HG03575 (cell line): Measurements from ENCODE around the gene APOH.
"Not testable (repeated sequence)": the region's sequence is repeated elsewhere in the genome, so short reads cannot be mapped to it uniquely, and the experiment has no call there.

ENCODE experiments used
- ATAC-seq: cut with Tn5 transposase; IDR thresholded peaks from one replicate; pipeline ENCODE4 v1.9.1; 2021; ENCODE audit not compliant: unreplicated experiment, insufficient number of reproducible peaks, low FRiP score; ENCODE audit errors: extremely low read depth

Gene APOH, protein sequence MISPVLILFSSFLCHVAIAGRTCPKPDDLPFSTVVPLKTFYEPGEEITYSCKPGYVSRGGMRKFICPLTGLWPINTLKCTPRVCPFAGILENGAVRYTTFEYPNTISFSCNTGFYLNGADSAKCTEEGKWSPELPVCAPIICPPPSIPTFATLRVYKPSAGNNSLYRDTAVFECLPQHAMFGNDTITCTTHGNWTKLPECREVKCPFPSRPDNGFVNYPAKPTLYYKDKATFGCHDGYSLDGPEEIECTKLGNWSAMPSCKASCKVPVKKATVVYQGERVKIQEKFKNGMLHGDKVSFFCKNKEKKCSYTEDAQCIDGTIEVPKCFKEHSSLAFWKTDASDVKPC

DNA sequence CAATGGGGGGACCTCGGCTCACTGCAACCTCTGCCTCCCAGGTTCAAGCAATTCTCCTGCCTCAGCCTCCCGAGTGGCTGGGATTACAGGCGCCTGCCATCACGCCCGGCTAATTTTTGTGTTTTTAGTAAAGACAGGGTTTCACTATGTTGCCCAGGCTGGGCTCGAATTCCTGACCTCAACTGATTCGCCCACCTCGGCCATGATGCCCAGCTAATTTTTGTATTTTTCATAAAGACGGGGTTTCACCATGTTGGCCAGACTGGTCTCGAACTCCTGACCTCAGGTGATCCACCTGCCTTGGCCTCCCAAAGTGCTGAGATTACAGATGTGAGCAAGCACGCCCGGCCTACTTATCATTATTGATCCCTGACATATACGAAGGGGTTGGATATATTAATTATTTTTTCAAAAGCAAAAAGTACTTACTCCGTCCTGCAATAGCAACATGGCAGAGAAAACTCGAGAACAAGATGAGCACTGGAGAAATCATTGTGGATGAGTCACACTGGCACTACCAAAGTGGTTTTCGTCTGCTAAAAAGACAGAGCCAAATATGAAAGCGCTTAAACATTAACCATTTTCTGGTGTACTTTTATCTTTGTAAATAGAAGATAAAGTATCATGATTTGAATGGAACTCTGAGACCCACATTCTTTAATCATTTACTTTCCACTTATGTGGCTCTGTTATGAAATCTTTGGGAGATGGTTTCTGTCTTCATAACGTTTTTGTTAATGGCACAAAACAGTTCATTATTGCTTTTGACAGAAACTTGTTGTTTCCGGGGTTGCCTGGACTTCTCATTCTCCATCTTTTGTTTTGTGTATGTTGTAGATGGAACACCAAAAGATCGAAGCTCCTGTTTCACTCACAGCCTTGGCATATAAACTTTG, at the start of gene APOH:
TSS of gene APOH (minus strand) at position 529 of the 896 bp plus-strand sequence. CDS start at position 493, 36 bp downstream.
- no peak for ATAC-seq

DNA sequence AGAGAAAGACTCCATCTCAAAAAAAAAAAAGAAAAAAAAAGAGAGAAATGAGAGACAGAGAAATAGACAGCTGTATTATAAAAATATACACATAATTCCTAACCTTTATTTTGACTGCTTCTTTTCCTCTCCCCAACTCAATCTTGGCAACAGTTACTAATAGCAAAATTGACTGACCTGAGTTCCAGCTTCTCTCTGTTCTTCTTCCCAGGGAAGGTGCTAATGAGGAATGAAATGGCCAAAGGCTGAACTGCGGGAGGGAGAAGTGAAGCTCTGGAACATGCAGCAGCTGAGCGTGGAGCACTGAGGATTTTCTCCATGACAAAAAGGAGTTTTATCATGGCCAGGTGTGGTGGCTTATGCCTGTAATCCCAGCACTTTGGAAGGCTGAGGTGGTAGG, 48.0 kb upstream of the APOH start:
- ATAC-seq = no peak

DNA sequence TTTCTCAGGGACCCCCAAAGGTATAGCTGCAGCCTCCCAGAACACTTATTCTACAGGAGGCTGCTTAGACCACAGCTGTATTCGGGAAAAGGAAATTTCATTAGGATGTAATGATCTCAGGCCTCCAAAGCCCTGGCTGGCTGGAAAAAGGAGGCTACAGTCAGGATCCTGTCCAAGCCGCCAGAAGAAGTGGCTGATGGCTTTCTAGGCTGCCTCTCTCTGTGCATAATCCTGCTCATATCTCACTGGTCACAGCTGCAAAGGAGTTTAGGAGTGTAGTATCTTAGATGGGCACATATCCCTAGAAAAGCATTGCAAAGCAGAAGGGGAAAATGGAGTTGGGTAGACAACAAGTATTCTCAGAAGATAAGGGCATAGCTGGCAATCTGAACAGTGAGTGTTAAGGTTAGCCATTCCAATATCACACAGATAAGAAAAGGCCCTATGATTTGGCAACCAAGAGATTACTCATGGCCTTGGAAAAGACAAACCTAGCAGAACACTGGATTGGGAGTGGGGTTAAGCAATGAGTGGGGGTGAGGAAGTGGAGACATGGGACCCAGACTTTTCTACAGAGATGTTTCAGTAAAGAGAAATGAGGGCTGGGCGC, 47.2 kb upstream of the APOH start:
- no peak for ATAC-seq

DNA sequence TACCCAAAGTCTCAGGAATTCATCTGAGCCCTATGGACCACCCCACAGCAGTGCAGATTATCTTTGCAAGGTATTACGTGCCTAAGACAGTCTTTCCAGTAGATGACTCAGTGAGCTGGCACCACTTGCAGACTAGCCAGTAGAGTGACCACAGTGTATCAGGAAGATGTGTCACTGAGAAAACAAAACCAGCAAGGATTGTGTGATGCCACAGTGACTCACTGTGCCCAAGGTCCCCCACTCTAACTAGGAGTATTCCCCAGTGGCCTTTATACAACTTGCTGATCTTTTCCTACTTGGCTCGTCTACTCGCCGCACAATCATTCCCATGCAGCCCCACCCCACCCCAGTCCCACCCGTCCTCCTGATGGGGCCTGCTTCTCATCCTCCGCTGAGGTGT, 46.4 kb upstream of the APOH start:
- no peak for ATAC-seq

DNA sequence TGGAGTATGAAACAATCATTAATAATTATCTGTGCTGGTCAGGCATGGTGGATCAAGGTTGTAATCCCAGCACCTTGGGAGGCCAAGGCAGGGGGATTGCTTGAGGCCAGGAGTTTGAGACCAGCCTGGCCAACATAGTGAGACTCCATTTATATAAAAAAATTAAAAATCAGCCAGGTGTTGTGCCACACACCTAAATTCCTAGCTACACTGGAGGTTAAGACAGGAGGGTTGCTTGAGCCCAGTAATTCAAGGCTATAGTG, 44.3 kb upstream of the APOH start:
- ATAC-seq = no peak

DNA sequence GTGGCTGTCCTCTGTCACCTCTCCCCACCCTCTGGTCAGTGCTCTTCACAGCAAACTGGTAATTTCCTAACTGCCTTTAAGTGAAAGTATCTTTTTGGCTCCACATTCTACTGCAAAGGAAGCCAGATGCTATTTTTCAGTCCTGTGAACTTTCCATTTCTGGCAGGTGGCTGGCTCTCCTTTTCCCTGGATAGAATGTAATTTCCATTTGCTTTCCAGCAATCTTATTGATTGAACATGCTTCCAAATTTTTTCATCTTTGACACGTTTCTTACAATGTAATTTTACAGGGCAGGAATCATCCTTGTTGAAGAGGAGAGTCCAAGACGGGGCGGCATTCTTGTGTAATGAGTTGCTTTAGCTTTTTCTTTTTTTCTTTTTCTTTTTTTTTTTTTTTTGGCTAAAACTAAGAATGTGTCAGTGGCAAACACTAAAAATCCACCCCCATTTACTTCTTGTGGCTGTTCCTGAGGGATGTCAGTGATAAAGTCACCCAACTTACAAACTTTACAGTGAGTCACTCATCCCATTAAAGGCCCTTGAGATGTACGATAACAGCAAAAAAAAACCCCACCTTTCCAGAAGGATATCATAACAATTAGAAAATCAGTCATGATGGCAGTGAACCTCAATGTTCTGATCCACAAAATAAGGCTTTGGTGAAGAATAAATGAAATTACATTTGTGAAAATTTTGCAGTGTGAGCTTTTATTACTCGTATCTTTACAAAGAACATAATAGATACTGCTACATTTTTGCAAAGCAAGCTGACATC, 43.8 kb upstream of the APOH start:
- no peak for ATAC-seq

DNA sequence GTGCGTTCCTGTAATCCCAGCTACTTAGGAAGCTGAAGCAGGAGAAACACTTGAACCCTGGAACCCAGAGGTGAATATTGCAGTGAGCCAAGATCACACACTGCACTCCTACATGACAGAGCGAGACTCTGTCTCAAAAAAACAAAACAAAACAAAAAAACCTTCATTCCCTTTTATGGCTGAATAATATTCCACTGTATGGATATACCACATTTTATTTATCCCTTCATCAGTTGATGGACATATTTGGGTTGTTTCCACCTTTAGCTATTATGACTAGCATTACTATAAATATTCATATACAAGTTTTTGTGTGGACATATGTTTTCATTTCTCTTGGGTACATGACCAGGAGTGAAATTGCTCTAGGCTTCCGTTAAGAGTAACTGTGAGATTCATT, 42.3 kb upstream of the APOH start:
- no peak for ATAC-seq

DNA sequence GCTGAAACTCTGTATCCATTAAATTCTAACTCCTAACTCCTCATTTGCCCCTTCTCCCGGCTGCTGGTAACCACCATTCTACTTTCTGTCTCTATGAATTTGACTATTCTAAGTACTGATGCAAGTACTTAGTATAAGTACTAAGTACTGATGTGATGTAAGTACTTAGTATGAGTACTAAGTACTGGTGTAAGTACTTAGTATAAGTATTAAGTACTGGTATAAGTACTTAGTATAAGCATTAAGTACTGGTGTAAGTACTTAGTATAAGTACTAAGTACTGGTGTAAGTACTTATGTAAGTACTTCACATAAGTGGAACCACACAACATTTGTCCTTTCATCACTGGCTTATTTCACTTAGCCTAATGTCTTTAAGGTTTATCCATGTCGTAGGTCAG, 40.9 kb upstream of the APOH start:
- no peak for ATAC-seq

DNA sequence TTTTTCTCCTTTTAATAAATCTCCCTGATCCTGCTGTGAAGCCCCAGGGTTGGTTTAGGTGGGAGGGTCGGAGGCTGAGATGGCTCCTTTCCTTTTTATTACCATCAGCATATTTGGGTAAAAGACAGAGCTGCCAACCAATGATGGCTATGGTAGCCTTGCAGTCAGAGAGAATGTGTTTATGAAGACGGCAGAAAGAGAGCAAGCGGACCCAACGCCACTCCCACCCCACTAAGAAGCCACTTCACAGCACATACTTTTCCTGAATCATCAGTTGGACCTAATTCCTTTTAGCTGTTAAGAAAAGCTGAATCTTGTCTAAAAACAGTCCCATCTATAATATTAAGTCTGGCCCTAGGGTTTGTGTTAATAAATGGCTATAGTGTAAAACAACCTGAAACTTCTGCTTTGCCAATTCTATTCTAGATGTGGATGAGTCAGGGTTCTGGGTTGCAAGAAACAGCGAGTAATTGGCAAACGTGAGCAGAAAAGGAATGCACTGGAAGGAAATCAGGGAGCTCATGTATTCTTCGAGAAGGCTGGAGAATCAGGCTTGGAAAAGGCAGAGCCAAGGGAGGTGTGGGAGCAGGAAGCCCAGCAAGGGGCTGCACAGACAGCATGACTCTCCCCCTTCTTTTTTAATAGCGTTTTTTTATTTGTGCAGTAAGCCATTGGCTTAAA, 39.2 kb upstream of the APOH start:
- no peak for ATAC-seq

DNA sequence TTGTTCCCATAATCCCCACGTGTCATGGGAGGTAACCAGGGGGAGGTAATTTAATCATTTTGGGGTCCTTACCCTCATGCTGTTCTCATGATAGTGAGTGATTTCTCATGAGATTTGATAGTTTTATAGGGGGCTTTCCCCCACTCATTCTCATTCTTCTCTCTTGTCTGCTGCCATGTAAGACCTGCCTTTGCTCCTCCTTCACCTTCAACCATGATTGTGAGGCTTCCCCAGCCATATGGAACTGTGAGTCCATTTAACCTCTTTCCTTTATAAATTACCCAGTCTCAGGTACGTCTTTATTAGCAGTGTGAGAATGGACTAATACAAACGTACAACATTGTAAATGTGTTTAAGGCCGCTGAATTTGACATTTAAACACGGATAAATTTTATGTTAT, 35.5 kb upstream of the APOH start:
- ATAC-seq = no peak

DNA sequence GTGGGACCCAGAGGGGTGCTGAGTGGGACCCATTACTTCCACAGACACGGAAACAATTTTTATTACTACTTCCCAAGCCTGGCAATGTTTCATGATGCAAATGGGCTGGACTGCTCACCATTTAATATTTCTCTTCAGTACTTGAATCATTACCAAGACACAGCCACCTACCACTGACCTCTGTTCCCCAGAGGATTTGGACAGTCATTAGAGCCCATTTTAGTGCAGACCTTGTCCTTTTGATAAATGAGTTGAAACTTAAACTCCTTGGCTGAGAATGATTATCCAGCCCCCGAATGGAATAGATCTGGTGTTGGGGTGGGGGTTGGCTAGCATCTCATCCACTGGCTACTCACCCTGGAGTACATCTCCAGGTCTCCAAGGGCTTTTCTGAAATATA, 33.6 kb upstream of the APOH start:
- no peak for ATAC-seq

DNA sequence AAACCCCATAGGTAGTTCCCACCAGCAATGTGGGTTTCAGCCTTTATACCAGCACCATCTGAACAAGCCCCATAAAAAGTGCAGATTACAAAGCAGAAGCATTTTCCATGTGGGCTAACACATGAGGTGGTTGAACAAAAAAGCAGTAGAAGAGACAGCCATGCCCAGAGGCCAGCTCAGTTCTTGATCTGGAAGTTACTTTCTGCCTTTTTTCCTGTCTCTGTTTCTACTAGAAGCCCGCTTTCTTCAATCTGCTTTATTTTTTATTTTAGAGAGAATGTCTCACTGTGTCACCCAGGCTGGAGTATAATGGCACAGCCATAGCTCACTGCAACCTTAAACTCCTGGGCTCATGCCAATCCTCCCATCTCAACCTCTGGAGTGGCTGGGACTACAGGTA, 31.5 kb upstream of the APOH start:
- no peak for ATAC-seq

DNA sequence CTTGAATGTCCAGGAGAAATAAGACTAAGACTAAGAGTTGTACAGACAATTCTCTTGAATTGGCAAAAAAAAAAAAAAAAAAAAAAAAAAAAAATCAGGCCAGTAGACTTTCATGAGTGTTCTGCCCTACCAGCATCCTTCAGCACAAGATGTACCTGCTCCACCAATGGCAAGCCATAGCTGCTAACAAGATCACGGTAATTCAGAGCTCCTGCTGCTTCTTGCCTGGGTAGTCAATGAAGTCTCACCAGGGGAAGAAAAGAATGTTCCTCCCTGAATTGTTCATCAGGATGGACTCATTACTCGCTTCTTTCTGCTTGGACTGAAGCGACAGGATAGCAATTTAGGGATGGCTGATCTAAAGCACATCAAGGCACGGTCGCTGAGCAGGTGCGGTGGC, 31.1 kb upstream of the APOH start:
- no peak for ATAC-seq

DNA sequence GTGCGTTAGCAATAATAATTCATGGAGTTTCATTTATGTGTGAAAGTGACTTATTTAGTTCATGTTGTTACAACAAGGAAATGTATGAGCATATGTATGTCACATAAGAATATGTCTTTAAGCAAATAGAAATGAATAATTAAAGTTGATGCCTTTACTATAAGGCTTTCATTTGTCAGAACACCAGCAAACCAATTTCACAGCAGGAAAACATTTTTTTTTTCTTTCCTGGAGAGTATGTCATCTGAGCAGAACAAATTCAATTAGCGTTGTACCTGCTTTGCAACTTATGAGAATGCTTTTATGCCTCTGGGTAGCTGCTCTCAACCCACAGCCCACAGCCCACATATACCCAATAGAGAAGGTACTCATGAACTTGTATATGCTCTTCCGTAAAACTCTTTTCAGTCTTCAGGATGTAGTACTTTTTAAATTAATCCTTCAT, 26.3 kb upstream of the APOH start:
- no peak for ATAC-seq

DNA sequence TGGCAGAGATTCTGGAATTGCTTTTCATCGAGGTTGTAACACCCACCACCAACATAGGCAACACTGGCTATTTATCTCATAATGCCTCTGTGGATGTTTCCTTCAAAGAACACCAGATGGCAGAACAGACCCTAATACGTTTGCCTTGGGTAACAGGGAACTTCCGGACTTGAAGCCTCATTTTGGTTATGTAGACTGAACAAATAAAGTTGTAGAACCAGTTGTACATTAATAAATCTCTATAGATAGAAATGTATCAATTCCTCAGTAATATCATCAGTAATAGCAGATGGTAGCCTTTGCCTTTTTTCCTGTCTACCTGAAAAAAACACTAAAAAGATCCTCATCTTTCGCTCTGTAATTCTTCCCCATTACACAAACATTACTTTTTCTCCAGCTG, 25.9 kb upstream of the APOH start:
- no peak for ATAC-seq

DNA sequence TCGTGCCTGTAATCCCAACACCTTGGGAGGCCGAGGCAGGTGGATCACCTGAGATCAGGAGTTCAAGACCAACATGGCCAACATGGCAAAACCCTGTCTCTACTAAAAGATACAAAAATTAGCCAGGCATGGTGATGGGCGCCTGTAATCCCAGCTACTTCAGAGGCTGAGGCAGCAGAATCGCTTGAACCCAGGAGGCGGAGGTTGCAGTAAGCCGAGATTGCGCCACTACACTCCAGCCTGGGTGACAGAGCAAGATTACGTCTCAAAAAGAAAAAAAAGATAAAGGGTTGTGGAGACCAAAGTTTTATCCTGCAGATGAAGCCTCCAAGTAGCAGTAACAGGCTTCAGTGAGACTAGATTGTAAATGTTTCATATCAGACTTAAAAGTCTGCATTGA, 24.2 kb upstream of the APOH start:
- ATAC-seq = not testable (repeated sequence)

DNA sequence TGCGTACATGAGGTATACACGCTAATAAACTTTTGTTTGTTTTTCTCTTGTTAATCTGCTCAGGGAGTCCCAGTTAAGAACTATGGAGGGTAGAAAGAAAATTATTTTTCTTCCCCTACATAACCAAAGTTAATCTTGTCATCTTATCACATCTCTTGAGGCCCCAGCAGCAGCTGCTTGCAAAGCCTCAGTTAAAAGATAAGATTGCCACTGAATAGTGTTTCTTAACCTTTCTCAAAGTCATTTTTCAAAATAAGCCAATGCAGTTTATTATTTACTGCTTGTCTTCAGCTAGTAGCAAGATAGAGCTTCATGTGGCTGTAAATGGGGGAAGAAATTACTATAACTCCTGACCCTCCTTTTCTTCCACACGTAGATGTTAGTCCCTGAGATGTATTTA, 21.5 kb upstream of the APOH start:
- no peak for ATAC-seq

DNA sequence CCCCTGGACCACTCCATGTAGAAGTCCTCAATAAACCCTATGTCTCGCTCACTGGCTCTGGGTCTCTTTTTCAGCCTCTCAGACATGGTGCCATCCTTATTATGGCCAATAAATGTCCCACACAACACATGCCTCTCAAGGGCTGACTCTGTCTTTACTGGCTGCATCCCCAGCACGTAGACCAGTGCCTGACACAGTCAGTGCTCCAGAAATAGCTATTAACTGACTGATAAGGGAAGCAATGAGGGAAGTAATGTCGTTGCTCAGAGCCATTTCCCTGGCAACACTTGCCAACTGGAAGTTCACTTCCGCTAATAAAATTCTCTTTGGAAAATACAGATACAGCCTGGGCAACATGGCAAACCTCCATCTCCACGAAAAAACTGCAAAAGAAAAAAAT, 19.1 kb upstream of the APOH start:
- no peak for ATAC-seq

DNA sequence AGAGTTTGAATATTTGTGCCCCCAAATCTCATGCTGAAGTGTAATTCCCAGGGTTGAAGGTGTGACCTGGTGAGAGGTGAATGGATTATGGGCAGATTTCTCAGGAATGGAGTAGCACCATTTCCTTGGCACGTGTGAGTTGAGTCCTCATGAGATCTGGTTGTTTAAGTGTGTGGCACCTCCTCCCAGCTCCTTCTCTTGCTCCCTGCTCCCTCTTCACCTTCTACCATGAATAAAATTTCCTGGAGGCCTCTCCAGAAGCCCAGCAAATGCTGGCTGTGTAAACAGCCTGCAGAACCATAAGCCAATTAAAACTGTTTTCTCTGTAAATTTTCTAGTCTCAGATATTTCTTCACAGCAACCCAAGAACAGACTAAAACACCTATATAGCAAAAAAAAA, 12.6 kb upstream of the APOH start:
- ATAC-seq = no peak
